GM18861 (cell line): ENCODE data around the gene KRTAP10-12.
"Not testable (repeated sequence)": the region's sequence is repeated elsewhere in the genome, so short reads cannot be mapped to it uniquely, and the experiment has no call there.

ENCODE experiments used
- ATAC-seq: cut with Tn5 transposase; IDR thresholded peaks from one replicate; pipeline ENCODE4 v1.9.1; 2021; ENCODE audit not compliant: unreplicated experiment

KRTAP10-12 gene, protein sequence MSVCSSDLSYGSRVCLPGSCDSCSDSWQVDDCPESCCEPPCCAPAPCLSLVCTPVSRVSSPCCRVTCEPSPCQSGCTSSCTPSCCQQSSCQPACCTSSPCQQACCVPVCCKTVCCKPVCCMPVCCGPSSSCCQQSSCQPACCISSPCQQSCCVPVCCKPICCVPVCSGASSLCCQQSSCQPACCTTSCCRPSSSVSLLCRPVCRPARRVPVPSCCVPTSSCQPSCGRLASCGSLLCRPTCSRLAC

DNA sequence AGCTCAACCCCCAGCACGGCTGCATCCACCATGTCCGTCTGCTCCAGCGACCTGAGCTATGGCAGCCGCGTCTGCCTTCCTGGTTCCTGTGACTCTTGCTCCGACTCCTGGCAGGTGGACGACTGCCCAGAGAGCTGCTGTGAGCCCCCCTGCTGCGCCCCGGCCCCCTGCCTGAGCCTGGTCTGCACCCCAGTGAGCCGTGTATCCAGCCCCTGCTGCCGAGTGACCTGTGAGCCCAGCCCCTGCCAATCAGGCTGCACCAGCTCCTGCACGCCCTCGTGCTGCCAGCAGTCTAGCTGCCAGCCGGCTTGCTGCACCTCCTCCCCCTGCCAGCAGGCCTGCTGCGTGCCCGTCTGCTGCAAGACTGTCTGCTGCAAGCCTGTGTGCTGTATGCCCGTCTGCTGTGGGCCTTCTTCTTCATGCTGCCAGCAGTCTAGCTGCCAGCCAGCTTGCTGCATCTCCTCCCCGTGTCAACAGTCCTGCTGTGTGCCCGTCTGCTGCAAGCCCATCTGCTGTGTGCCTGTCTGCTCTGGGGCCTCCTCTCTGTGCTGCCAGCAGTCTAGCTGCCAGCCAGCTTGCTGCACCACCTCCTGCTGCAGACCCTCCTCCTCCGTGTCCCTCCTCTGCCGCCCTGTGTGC is at the start of gene KRTAP10-12:
Gene KRTAP10-12, plus strand, starts transcription at position 1 of the 639 bp plus-strand sequence. Its CDS starts 30 bp downstream, at position 31.
- not testable (repeated sequence) for ATAC-seq

DNA sequence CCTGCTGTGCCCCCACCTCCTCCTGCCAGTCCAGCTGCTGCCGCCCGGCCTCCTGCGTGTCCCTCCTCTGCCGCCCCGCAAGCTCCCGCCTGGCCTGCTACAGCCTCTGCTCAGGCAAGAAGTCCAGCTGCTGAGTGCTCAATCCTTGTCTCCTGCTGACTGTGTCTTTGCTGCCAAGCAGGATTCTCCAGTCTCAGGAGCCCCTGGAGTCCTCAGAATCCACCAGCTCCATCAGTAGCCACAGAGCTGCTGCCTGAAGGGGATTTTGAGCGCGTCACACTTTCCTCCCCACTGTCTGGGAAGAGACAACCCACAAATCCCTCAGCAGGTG is 49.8 kb upstream of the KRTAP10-12 start:
- no peak for ATAC-seq

DNA sequence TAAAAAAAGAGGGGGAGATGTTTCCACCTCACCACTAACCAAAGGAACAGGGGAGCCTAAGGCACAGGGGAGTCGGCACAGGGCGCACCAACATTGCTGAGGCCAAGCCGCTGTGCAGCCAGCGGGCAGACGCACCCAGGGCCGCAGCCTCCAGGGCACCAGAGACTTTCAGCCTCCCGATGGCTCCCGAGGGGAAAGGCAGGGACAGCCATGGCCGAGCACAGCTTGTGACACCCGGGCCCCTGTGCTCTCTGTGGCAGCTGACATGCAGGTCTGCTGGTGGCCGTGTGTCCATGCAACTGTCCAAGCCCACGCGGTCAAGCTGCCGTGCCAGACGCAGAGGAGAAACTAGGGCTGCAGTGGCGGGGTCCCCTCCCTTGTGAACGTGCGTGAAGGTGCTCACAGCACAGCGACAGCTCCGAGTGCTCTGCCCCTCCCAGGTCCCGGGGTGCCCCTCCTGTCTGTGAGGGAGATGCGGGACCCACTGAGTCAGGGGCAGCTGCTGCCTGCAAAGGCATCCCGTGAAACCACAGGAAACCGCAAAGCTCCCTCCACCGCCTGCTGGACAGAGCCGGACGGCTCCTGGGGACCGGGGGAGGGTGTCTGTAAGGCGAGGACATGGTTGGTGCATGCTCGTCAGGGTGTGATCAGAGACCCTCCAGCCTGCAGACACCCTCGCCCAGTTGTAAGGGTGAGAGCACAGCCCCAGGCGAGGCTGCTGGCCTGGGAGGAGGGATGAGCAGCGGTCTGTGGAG is 48.2 kb upstream of the KRTAP10-12 start:
- no peak for ATAC-seq

DNA sequence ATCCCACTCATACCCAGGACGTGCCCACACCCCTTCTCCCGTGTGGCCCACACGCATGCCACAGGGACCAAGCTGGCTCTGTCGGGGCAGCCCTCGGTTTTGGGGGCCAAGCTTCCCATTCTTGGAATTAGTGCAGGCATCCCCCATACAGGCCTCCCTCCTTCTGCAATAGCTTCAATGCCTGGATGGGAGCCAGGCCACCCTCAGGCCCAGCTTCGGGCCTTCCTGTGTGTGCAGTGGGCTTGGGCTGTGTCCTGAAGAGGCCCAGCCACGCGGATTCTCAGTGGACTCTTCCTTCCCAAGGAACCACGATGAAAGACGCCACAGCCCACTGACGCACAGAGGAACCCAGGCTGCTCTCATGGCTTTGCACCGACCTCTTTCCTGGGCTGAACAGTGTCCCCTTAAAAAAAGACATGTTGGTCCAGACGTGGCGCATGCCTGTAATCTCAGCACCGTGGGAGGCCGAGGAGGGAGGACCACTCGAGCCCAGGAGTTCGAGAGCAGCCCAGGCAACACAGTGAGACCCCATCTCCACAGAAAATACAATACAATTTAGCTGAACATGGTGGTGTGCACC is 47.4 kb upstream of the KRTAP10-12 start:
- no peak for ATAC-seq

DNA sequence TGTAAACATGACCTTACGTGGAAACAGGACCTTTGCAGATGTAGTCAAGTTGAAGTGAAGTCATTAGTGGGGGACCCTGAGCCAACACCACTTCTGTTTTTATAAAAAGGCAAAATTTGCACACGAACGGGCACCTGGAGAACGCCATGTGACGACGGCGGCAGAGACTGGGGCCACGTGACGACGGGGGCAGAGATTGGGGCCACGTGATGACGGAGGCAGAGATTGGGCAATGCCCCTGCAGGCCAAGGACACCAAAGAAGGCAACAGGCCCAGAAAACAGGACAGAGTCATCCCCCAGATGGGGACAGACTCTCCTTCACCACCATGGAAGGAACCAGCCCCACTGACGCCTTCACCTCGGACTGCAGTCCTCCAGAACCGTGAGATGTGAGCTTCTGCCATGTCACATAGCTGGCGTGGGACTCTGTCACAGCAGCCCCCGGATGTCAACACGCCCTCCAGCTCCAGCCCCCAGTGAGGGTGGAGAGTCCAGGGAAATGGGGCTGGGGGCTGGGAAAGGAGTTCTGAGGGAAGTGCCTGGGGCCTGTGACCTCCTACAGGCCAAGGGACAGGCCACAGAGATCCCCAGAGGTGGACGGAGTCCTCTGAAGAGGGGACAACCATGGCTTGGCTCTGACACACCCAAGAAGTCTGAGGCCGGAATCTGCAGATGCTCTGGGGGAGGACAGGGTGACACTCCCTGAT is 46.6 kb upstream of the KRTAP10-12 start:
- no peak for ATAC-seq

DNA sequence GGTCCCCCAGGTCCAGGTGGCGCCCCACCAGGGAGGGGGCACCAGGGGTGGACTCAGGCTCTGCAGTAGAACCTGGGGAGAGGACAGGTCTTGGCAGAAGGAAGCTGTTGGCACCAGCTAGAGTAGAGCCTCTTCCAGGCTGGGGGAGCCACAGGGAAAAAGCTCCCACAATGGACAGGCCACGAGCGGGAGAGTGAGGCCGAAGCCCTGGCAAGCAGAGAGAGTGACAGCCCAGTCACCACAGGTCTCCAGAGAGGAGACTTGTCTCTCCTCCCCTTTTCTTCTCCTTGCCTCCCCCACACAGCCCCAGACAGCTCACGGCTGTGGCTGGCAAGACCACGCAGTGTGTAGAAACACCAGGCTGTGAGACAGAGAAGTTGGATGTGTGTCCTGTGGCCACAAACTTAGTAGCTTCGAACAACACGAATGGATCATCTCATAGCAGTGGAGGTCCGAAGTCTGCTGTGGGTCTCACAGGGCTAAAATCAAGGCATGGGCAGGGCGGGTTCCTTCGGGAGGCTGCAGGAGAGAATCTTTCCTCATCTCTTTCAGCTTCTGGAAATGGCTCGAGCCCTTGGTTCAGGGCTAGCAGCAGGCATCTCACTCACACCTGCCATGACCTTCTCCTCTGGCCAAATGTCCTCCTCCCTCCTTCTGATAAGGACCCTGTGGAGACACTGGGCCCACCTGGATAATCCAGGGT is 45.8 kb upstream of the KRTAP10-12 start:
- no peak for ATAC-seq

DNA sequence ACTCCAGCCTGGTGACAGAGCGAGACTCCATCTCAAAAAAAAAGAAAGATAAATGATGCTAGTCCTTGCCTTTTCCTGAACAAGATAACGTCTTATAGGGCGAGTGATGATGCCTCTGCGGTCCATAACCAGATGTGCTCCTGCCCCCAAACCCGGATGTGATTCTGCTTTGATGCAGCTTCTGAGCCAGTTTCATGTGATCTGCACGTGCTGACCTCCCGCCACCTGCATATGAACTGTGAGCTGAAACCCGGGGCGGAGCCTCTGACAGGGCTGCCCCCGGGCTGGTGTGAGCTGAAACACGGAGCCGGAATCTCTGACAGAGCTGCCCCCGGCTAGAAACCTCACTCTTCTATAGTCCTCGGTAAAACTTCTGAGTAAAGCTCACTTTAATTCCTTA is 43.8 kb upstream of the KRTAP10-12 start:
- ATAC-seq = no peak

DNA sequence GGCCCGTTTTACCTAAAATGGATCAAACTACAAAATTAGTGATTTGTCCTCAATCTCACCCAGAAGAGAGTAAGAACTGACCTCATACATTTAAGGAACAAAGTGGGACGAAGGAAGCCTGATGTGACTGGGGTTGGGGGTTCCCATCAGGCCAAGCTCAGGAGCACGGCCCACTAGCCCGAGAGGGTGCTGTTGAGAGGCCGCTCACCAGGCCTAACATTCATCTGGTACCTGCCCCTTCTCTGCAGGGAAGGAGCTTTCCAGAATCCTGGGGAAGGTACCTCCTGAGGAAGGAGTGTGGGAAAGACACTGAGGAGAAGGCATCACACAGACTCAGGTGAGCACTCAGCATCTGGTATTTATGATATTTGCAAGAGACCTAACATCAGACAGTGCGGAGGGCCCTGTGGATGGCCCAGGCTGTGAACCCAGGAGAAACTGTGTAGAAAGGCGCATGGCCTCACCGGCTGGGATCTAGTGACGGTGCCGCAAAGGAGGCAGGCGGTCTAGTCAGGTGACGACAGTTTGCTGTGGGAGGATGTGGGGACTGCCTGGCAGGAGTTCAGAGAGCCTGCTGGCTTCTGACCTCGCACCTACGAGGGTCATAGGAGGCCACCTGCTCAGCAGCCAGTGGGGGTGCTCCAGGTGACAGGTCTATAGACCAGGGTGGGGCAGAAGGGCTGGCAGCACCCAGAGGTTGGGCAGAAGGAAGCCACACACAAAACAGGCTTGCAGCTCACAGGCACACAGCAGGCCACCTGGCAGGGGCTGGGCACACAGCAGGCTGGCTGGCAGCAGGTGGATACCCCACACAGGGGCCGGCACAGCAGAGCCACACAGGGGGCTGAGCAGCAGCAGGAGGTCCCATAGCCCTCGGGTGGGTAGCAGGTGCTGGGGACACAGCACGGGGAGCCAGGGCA is 43.1 kb upstream of the KRTAP10-12 start:
- no peak for ATAC-seq

DNA sequence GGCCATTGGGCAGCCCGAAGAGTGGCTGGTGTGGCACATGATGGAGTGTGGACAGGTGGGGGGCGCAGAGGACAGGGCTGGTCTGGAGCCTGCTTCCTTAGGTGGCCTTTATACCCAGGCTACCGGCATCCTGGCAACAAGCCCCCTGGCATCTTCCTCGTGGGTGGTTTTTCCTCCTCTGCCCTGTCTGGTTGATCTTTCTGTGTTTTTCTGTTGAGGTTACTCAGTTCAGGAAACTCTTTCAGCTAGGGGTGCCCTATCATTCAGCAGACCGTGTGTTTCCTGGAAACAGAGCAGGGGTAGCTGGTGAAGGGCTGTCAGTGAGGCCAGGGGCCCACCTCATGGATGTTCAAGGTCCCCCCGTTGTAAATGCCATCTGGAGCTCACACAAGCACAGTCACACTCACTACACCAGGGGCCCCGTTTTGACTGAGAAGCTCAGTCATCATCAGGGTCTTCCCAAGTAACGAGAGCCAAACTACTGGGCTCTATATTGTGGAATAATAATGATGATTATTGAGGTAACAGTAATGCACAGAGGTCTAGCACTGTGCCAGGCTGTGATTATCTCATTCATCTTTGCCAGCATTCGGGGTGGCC is 42.3 kb upstream of the KRTAP10-12 start, which contains the start of gene KRTAP12-4:
Gene KRTAP12-4, minus strand, starts transcription at position 84 of the 600 bp plus-strand sequence. Its CDS starts 45 bp downstream, at position 39.
- no peak for ATAC-seq

DNA sequence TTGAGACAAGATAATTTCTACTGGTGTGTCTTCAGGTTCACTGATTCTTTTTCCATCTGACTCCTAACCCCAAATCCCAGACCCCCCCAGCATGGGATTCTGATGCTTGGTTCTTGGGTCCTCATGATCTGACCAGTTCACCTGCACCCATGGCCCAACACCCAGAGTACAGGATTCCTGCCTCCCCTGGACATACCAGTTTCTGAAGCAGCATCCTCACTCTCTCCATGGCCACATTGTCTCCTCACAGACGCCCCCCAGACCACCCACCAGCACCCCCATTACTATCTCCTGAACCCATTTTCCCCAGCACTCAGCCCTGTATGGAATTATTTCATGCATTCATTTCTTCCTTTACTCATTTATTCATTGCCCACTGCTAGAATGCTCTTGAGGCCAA is 40.1 kb upstream of the KRTAP10-12 start:
- ATAC-seq = no peak

DNA sequence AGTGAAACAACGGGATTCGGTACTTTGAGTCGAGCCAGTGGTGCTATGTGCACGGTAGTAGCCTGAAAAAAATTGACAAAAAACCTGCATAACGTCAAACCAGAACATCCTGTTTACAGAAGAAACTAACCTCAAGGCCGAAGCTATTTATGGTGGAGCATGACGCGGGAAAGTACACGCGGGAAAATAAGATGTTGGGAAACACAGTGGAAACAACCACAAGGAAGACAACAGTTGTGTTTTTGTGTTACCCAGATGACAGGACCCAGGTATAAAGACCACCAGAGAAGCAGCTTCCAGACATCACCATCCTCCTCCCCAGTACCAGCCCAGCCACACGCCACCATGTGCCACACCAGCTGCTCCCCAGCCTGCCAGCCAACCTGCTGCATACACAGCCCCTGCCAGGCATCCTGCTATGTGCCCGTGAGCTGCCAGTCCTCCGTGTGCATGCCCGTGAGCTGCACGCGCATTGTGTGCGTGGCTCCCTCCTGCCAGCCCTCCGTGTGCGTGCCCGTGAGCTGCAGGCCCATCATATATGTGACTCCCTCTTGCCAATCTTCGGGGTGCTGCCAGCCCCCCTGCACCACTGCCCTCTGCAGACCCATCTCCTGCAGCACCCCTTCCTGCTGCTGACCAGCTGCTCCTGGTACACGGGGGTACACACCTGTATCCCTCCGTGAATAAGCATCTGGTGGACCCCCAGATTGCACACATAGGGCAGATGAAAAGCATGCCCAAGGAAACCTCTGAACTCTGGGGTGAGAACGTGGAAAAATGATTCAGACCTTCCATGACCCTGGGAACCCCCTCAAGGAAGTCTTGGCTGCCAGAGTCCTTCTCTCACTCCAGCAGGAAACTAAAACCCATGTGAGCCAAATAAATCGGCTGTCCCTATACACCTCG is 39.1 kb upstream of the KRTAP10-12 start, which contains the start of gene KRTAP12-3:
Gene KRTAP12-3, plus strand, starts transcription at position 298 of the 906 bp plus-strand sequence. Its CDS starts 48 bp downstream, at position 346.
- ATAC-seq = no peak

DNA sequence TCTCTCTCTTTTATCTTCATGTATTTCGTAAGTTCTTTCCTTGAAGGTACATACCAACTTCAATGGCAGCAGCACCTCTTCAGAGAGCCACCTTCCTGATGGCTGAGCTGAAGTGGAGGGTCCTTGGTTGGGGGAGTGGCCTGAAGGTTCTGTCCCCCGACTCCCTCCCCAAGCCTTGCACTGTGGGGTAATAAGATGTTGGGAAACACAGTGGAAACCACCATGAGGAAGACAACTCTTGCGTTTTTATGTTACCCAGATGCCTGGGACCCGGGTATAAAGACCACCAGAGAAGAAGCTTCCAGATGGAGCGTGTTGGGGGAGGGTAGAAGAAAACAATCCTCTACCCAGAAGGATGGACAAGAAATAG is 38.4 kb upstream of the KRTAP10-12 start:
- ATAC-seq = no peak

DNA sequence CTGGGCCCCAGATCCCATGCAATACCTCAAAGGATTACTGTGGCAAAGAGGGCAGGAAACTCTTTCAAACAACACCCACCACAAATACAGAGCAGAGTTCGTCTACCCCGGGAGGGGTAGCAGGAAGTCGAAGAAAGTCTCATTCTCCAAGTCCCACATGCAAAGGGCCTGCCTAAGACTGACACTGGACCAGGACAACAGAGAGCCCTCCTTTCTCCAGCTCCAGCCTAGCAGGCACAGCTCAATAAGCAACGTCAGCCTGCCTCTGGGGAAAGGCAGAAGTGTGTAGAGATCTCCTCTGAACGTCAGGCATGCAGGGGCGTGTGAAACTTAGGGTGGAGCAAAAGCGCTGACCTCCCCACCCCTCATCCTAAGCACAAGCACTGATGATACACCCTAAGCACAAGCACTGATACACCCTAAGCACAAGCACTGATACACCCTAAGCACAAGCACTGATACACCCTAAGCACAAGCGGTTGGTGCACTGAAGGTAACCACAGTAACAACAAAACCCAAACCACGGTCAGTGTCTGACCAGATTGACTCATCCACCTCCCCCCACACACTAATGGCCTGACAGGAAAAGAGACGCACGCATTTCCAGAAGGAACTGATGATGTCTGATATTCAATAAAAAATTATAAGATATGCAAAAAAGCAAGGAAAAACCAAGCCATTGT is 37.9 kb upstream of the KRTAP10-12 start:
- no peak for ATAC-seq

DNA sequence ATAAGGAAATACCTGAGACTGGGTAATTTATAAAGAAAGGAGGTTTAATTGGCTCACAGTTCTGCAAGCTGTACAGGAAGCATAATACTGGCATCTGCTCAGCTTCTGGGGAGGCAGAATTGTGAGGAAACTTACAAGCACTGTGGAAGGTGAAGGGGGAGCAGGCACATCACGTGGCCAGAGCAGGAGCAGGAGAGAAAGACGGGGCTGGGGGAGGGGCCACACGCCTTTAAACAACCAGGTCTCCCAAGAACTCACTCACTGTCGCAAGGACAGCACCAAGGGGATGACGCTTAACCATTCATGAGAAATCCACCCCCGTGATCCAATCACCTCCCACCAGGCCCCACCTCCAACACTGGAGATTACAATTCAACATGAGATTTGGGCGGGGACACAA is 35.4 kb upstream of the KRTAP10-12 start:
- ATAC-seq = not testable (repeated sequence)

DNA sequence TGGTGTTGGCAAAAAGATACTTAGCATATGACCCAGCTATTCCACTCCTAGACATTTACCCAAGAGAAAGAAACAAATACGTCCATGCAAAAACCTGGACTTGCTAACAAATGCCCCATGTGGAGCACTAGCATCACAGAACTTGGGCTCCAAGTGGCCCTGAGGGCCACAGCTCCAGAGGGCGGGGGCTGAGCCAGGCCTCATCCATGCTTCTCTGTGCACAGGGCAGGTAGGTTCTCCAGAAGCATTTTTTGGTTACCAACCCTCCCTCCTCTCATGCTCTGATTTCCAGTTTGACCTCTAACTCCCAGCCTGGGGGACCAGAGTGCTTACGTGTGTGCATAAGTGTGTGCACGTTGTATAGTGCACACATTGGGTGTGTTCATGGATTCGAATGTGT is 32.3 kb upstream of the KRTAP10-12 start:
- ATAC-seq = no peak

DNA sequence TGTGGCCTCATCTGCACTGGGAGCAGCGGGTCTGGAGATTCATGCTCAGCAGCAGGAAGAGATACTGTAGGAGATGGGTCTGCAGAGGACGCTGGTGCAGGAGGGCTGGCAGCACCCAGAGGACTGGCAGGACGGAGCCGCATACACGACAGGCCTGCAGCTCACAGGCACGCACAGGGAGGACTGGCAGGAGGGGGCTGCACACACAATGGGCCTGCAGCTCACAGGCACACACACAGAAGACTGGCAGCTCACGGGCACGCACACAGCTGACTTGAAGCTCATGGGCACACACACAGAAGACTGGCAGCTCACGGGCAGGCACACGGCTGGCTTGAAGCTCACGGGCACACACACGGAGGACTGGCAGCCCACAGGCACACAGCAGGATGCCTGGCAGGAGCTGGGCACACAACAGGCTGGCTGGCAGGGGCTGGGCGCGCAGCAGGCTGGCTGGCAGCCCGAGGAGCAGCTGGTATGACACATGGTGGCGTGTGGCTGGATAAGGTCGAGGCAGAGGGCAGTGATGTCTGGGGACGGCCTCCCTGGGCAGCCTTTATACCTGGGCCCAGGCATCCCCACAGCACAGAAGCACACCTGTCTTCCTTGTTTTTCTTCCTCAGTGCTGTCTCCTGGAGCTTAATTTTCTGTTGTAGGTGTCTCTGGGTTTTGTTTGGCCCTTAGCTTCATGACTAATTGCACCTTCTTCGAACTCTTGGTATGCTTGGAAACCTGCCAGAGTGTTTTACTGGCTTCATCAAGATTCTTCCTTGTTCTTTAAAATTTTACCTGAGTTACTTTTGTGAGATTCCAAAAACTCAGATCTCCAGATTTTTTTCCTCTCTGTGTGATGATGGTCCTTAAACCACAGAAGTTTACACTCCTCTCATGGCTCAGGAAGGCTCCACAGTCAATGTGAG is 30.3 kb upstream of the KRTAP10-12 start, which contains the start of gene KRTAP12-2:
Gene KRTAP12-2, minus strand, starts transcription at position 527 of the 920 bp plus-strand sequence. Its CDS starts 41 bp downstream, at position 486.
- ATAC-seq = no peak
